Neural crest cell (in vitro differentiated cells): ENCODE data around the gene PCSK2. TPM values are rescaled to one million over a fixed set of nuclear protein-coding genes. Genes with fewer than 3 reads are reported as not detected.

Experiments used
- DNase-seq: peaks from one replicate; pipeline ENCODE4 v3.0.0; 2021; ENCODE audit warnings: low read depth, mixed read lengths, low spot score
- H3K27ac Mint-ChIP-seq: one replicate; pipeline ENCODE4 v1.8.0; 2021; ENCODE audit warnings: mild to moderate bottlenecking, mixed read lengths; ENCODE audit not compliant: unreplicated experiment
- H3K27me3 Mint-ChIP-seq: 2 replicates; pipeline ENCODE4 v1.8.0; 2021; ENCODE audit warnings: low read depth, mild to moderate bottlenecking, mixed read lengths
- H3K36me3 Mint-ChIP-seq: 2 replicates; pipeline ENCODE4 v1.8.0; 2021; ENCODE audit warnings: low read depth, mild to moderate bottlenecking, mixed read lengths
- H3K4me1 Mint-ChIP-seq: 2 replicates; pipeline ENCODE4 v1.8.0; 2021; ENCODE audit warnings: mixed read lengths
- H3K4me3 Mint-ChIP-seq: one replicate; pipeline ENCODE4 v1.8.0; 2021; ENCODE audit warnings: mild to moderate bottlenecking, mixed read lengths
- H3K9me3 Mint-ChIP-seq: 2 replicates; pipeline ENCODE4 v1.8.0; 2021; ENCODE audit warnings: mixed read lengths
- CTCF ChIP-seq: fragments of 200-600 bp; sonication (generic); conservative IDR thresholded peaks from 2 replicates; pipeline ENCODE4 v1.5.0; 2021; ENCODE audit warnings: antibody characterized with exemption, mild to moderate bottlenecking
- total RNA-seq: library from RNA; stranded (reverse); gene quantifications from 2 replicates; pipeline ENCODE4 v1.2.1, GENCODE V29; 2021

PCSK2 gene
- total RNA-seq, 1 donor from 2014 or later = 2.1 TPM

DNA sequence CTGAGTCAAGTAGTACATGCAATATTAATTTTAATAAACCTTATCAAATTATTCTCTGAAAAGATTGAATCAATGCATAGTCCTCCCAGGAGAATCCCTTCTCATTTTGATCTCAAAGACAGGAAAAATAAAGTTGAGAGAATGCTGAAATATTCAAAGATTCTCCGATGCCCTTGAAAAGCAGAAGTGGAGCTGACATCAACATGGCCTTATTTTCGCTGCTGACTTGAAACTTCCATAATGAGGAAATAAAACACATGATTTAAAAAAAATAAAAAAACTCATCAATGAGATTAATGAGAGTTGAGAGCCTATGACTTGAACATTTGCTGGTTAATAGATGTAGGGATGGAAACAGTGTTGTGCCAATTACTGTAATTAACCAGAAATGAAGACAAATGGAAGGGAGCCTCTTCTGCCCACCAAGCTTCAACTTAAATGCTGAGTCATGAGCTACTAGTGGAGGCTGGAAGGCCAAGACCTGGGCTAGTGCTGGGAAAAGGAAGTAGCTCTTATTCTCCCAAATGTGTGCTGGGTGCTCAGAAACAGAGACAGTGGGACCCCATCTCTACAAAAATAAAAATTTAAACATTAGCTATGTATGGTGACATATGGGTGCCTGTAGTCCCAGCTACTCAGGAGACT, 164.4 kb downstream of the PCSK2 start:
- H3K4me3 Mint-ChIP-seq = no peak overlapping the region
- H3K27ac Mint-ChIP-seq = no peak overlapping the region
- H3K4me1 Mint-ChIP-seq = peaks cover 5% of the 10 kb centered on the region
- H3K36me3 Mint-ChIP-seq = no peaks in the 10 kb centered on the region
- no peak for TF ChIP-seq CTCF
- no peaks in the 10 kb centered on the region for H3K27me3 Mint-ChIP-seq
- peaks cover 3% of the 10 kb centered on the region for H3K9me3 Mint-ChIP-seq
- DNase-seq = no peak

DNA sequence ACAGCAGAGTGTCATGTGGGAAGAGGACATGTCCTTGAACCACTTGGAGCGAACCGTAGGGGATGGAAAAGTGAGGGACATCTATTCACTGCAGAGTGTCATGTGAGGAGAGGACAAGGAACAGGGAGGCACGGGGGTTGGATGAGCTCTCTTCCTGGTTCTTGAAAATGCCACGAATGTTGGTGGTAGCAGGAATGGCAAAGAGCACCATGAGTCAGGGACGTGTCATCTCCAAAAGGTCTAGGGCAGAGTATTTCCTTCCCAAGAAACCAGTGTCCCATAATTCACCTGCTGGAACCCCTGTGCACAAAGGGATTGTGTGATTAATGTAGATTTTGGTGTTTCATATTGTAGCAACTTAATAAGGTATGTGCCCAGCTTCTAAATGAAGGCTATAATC, 167.6 kb downstream of the PCSK2 start:
- no peaks in the 10 kb centered on the region for H3K27me3 Mint-ChIP-seq
- H3K27ac Mint-ChIP-seq = no peak overlapping the region
- peaks cover 3% of the 10 kb centered on the region for H3K9me3 Mint-ChIP-seq
- no peak overlapping the region for H3K4me3 Mint-ChIP-seq
- no peak for DNase-seq
- TF ChIP-seq CTCF = no peak
- no peaks in the 10 kb centered on the region for H3K36me3 Mint-ChIP-seq
- H3K4me1 Mint-ChIP-seq = peaks cover 5% of the 10 kb centered on the region

DNA sequence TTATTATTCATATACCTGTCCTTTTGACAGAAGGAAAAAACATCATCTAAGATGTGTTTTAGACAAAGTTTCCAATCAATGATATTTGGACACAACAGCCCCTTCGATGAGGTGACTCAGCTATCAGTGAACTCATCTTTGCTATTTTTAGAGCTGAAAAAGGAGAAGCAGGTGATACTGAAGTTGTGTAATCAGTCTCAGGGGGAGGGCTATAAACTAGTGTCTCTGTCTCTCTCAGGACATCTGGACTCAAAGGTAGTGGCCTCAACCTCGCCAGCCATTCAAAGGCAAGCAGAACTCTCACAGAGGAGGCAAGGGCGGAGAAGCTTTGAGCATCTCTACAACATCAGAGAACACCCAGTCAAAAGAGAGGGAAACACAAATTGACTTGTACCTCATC, 168.9 kb downstream of the PCSK2 start:
- Mint-ChIP-seq H3K27me3 (no peaks in the 10 kb centered on the region), H3K36me3 (no peaks in the 10 kb centered on the region), H3K4me3 (no peak overlapping the region), H3K4me1 (peaks cover 5% of the 10 kb centered on the region), H3K9me3 (peaks cover 3% of the 10 kb centered on the region), H3K27ac (no peak overlapping the region)
- DNase-seq = no peak
- no peak for TF ChIP-seq CTCF

DNA sequence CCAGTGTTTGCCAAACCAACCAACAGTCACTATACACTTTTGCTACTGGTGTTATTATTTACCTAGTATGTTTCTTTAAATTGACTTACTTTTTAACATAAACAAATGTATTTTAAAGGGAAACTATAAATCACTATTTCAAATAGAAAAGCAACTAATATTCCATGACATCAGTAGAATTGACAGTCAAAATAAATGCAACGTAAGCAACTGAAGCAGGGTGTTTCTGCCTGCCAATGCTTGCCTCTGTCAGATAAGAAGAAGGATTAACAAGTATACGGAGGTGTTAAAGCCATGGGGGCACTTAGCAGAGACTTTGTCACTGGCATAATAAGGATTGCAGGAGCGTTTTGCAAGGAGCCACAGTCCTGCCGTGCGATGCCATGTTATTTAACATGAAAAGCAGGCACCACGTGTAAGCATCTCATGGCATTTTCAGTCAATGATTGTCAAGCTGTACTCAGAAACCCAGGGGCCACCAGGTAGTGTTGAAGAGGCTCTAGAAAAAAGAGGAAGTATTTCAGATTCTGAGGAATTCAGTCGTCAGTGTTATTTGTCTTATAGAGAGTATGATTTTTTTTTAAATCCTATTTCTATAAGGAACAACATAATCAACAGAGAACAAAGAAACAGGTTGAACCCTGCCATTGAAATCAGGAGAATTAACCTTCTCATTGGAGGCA, 172.6 kb downstream of the PCSK2 start:
- no peaks in the 10 kb centered on the region for H3K36me3 Mint-ChIP-seq
- H3K9me3 Mint-ChIP-seq = no peaks in the 10 kb centered on the region
- TF ChIP-seq CTCF = no peak
- peaks cover 5% of the 10 kb centered on the region for H3K4me1 Mint-ChIP-seq
- no peak overlapping the region for H3K27ac Mint-ChIP-seq
- no peak overlapping the region for H3K4me3 Mint-ChIP-seq
- H3K27me3 Mint-ChIP-seq = no peaks in the 10 kb centered on the region
- no peak for DNase-seq

GRCh38 chr20:17403461-17403860, 176.6 kb downstream of the PCSK2 start:
- H3K27ac Mint-ChIP-seq = no peak overlapping the region
- H3K27me3 Mint-ChIP-seq = no peaks in the 10 kb centered on the region
- H3K36me3 Mint-ChIP-seq = no peaks in the 10 kb centered on the region
- DNase-seq = no peak
- no peaks in the 10 kb centered on the region for H3K9me3 Mint-ChIP-seq
- no peak overlapping the region for H3K4me3 Mint-ChIP-seq
- no peak for TF ChIP-seq CTCF
- no peaks in the 10 kb centered on the region for H3K4me1 Mint-ChIP-seq
